ENCODE measurements around the gene BTBD9.

Gene BTBD9

GRCh38 chr6:38166411-38167240 lies 473.1 kb downstream of the BTBD9 start:
- no peaks in the 10 kb centered on the region for H3K36me3 ChIP-seq (ENCODE audit: insufficient read depth, low read length)
- H3K9ac ChIP-seq (ENCODE audit: insufficient read length): peak overlapping the region; percentile 47
- H3K4me3 ChIP-seq: peak overlapping the region; percentile 70
- H3K9me3 ChIP-seq (ENCODE audit: low read depth, low read length): no peaks in the 10 kb centered on the region
- no peak for DNase-seq (ENCODE audit: low read depth, low spot score)
- TF ChIP-seq EZH2 (IDR thresholded peaks at IDR 0.05) (no peak), POLR2AphosphoS5 (IDR thresholded peaks at IDR 0.05; ENCODE audit: borderline replicate concordance, low read depth, low read length) (no peak), FOXP2 (optimal IDR thresholded peaks at IDR 0.05; ENCODE audit: control extremely low read depth, extremely low read length, insufficient read depth) (no peak)
- peak overlapping the region; percentile 93 for H3K27ac ChIP-seq

GRCh38 chr6:38164671-38165108 lies 475.0 kb downstream of the BTBD9 start:
- Histone ChIP-seq H3K27ac (peak overlapping the region; percentile 95), H3K36me3 (ENCODE audit: insufficient read depth, low read length) (no peaks in the 10 kb centered on the region), H3K4me3 (no peak overlapping the region), H3K9me3 (ENCODE audit: low read depth, low read length) (no peaks in the 10 kb centered on the region), H3K9ac (ENCODE audit: insufficient read length) (no peak overlapping the region)
- DNase-seq (ENCODE audit: low read depth, low spot score): no peak
- TF ChIP-seq EZH2 (IDR thresholded peaks at IDR 0.05) (no peak), POLR2AphosphoS5 (IDR thresholded peaks at IDR 0.05; ENCODE audit: borderline replicate concordance, low read depth, low read length) (no peak), FOXP2 (optimal IDR thresholded peaks at IDR 0.05; ENCODE audit: control extremely low read depth, extremely low read length, insufficient read depth) (no peak)

- TF ChIP-seq EZH2 (IDR thresholded peaks at IDR 0.05) (no peak), FOXP2 (optimal IDR thresholded peaks at IDR 0.05; ENCODE audit: control extremely low read depth, extremely low read length, insufficient read depth) (no peak), POLR2AphosphoS5 (IDR thresholded peaks at IDR 0.05; ENCODE audit: borderline replicate concordance, low read depth, low read length) (no peak)
- H3K4me3 ChIP-seq: no peak overlapping the region
- H3K9ac ChIP-seq (ENCODE audit: insufficient read length): no peak overlapping the region
- no peaks in the 10 kb centered on the region for H3K9me3 ChIP-seq (ENCODE audit: low read depth, low read length)
- DNase-seq (ENCODE audit: low read depth, low spot score): no peak
- no peaks in the 10 kb centered on the region for H3K36me3 ChIP-seq (ENCODE audit: insufficient read depth, low read length)
- peak overlapping the region; percentile 95; the same call in 1 of the 2 replicates for H3K27ac ChIP-seq
Observed at GRCh38 chr6:38164131-38164481, 475.6 kb downstream of the BTBD9 start.

- Histone ChIP-seq H3K36me3 (ENCODE audit: insufficient read depth, low read length) (no peaks in the 10 kb centered on the region), H3K27ac (no peak overlapping the region), H3K9ac (ENCODE audit: insufficient read length) (no peak overlapping the region), H3K9me3 (ENCODE audit: low read depth, low read length) (no peaks in the 10 kb centered on the region), H3K4me3 (no peak overlapping the region)
- no peak for DNase-seq (ENCODE audit: low read depth, low spot score)
- TF ChIP-seq POLR2AphosphoS5 (IDR thresholded peaks at IDR 0.05; ENCODE audit: borderline replicate concordance, low read depth, low read length): no peak
- TF ChIP-seq FOXP2 (optimal IDR thresholded peaks at IDR 0.05; ENCODE audit: control extremely low read depth, extremely low read length, insufficient read depth): no peak
- no peak for TF ChIP-seq EZH2 (IDR thresholded peaks at IDR 0.05)
Observed at GRCh38 chr6:38163186-38164130, 476.3 kb downstream of the BTBD9 start.

- Histone ChIP-seq H3K9me3 (ENCODE audit: low read depth, low read length) (no peaks in the 10 kb centered on the region), H3K4me3 (no peak overlapping the region), H3K27ac (0 out of 2 replicates have a peak overlapping the region, but pooled peaks have one; percentile 16), H3K9ac (ENCODE audit: insufficient read length) (no peak overlapping the region), H3K36me3 (ENCODE audit: insufficient read depth, low read length) (no peaks in the 10 kb centered on the region)
- TF ChIP-seq FOXP2 (optimal IDR thresholded peaks at IDR 0.05; ENCODE audit: control extremely low read depth, extremely low read length, insufficient read depth) (no peak), EZH2 (IDR thresholded peaks at IDR 0.05) (no peak), POLR2AphosphoS5 (IDR thresholded peaks at IDR 0.05; ENCODE audit: borderline replicate concordance, low read depth, low read length) (no peak)
- no peak for DNase-seq (ENCODE audit: low read depth, low spot score)
Observed at GRCh38 chr6:38162493-38163185, 477.1 kb downstream of the BTBD9 start.

GRCh38 chr6:38161754-38162492 lies 477.8 kb downstream of the BTBD9 start:
- DNase-seq (ENCODE audit: low read depth, low spot score): no peak
- TF ChIP-seq EZH2 (IDR thresholded peaks at IDR 0.05): no peak
- no peak for TF ChIP-seq POLR2AphosphoS5 (IDR thresholded peaks at IDR 0.05; ENCODE audit: borderline replicate concordance, low read depth, low read length)
- no peak for TF ChIP-seq FOXP2 (optimal IDR thresholded peaks at IDR 0.05; ENCODE audit: control extremely low read depth, extremely low read length, insufficient read depth)
- no peaks in the 10 kb centered on the region for H3K36me3 ChIP-seq (ENCODE audit: insufficient read depth, low read length)
- H3K27ac ChIP-seq: 0 out of 2 replicates have a peak overlapping the region, but pooled peaks have one; percentile 16
- no peaks in the 10 kb centered on the region for H3K9me3 ChIP-seq (ENCODE audit: low read depth, low read length)
- no peak overlapping the region for H3K9ac ChIP-seq (ENCODE audit: insufficient read length)
- H3K4me3 ChIP-seq: no peak overlapping the region

- no peaks in the 10 kb centered on the region for H3K9me3 ChIP-seq (ENCODE audit: low read depth, low read length)
- no peak overlapping the region for H3K9ac ChIP-seq (ENCODE audit: insufficient read length)
- H3K36me3 ChIP-seq (ENCODE audit: insufficient read depth, low read length): no peaks in the 10 kb centered on the region
- no peak overlapping the region for H3K27ac ChIP-seq
- DNase-seq (ENCODE audit: low read depth, low spot score): no peak
- no peak overlapping the region for H3K4me3 ChIP-seq
- no peak for TF ChIP-seq POLR2AphosphoS5 (IDR thresholded peaks at IDR 0.05; ENCODE audit: borderline replicate concordance, low read depth, low read length)
- TF ChIP-seq EZH2 (IDR thresholded peaks at IDR 0.05): no peak
- TF ChIP-seq FOXP2 (optimal IDR thresholded peaks at IDR 0.05; ENCODE audit: control extremely low read depth, extremely low read length, insufficient read depth): no peak
Observed at GRCh38 chr6:38161331-38161730, 478.4 kb downstream of the BTBD9 start.
